Measurements from ENCODE around the gene MTHFD2L.

Gene MTHFD2L

GRCh38 chr4:74307170-74307569 is 149.3 kb downstream of the MTHFD2L start:
- DNase-seq (ENCODE audit: low spot score), result no peak

DNA sequence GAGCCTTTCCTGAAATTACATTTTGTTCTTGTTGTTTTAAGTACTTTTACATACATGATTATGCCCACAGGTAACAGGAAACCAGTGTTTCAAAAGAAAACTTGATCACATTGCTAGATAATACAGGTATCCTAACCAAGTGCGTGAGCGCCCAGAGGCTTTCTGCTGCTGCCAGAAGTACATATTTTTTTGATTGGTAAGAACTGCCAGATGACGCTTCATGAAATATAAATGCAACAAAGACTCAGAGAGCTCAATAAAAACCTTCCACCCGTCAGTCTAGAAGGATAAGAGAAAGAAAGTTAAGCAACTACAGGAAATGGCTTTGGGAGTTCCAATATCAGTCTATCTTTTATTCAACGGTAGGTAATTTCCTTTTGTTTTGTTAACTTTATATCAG is 150.3 kb downstream of the MTHFD2L start, which contains the start of gene EPGN:
Gene EPGN, plus strand, starts transcription at position 256 of the 400 bp plus-strand sequence. Its CDS starts 64 bp downstream, at position 320.
- no peak for DNase-seq (ENCODE audit: low spot score)

DNA sequence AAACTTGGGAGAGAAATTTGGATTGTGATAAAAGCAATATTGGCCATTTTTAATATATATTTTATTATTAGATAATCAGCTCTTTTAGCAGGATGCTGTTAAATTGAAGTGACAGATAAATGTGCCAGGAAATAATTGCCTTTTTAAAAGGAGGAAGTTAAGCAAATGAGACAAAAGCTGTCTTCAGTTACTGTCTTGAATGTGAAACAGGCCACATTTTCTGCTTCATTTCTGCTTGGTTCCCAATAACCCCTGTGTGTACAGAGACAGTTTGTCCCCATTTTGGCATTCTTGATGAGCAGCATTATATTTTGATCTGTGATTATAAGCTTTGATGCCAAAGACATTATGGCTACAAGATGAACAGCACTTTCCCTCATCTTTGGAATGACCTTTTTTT is 151.3 kb downstream of the MTHFD2L start:
- no peak for DNase-seq (ENCODE audit: low spot score)

DNA sequence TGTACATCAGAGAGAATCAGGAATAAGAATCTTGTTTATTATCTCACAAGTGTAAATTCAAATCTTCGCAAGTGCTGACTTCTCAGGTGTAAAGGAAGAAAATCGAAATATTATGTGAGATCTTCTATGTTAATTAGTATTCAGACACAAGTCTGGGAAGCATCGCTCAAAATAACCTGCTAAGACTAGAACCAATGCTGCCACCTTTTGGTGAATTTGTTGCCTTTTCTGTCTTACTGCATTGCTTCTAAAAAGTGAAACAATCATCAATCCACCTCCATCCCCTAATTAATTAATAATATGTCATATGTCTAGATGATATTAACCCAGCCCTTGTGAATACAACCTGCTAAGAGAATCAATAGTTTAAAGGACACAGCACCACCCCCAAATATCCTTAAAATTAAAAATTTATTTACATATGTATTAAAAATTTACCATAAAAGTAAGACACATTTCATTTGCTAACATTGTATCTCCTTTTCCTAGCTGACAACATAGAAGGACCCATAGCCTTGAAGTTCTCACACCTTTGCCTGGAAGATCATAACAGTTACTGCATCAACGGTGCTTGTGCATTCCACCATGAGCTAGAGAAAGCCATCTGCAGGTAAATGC is 153.9 kb downstream of the MTHFD2L start:
- DNase-seq (ENCODE audit: low spot score), result peak; percentile 4

GRCh38 chr4:74314329-74314728 is 156.4 kb downstream of the MTHFD2L start:
- no peak for DNase-seq (ENCODE audit: low spot score)

GRCh38 chr4:74314944-74315343 is 157.0 kb downstream of the MTHFD2L start:
- no peak for DNase-seq (ENCODE audit: low spot score)

- DNase-seq (ENCODE audit: low spot score), result no peak
Observed at GRCh38 chr4:74315376-74315775, 157.5 kb downstream of the MTHFD2L start.

DNA sequence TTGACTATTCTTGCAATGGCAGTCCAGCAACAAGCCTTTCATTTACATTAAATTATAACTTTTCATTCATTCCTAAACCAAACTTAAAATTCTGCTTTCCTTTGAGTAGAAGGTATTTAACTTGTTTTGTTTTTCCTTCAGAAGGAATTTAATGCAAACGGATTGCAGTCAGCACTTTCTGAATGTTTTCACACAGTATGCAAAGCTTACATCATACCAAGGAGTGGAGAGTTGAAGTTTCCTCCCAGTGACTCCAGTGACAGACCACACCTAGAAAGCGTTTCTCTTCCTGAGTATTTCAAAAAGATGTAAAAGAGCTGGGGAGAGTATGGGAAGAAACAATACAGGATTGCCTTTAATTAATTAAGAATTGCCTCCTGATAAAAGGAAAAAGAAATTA is 158.5 kb downstream of the MTHFD2L start:
- no peak for DNase-seq (ENCODE audit: low spot score)

DNA sequence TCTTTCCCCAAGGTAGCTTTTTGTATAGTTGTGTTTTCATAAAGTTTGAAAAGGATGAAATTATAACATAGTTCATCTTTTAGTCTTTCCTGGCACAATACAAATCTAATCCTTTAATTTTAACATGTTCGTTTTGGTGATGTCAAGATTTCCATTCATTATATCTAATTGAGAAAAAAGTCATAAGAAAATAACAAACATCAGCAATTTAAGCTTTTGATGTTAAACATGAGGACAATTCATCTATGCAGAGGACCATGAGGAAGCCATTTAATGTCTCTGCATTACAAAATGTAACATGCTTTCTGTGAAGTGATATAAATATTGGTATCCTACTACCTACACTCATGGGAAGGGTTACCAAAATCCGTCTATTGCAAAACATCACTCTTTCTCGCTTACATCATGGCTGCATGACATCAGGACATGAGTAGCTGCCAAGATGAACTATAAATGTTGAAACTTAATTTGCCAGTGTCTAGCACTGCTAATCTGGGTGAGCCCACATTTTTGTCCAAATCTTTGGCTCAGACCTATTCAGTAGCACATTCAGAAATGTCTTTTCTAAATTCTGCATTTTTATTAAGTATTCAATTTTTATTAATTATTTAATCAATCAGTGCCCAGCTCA is 159.8 kb downstream of the MTHFD2L start:
- DNase-seq (ENCODE audit: low spot score), result no peak

GRCh38 chr4:74318276-74318675 is 160.4 kb downstream of the MTHFD2L start:
- DNase-seq (ENCODE audit: low spot score), result no peak

DNA sequence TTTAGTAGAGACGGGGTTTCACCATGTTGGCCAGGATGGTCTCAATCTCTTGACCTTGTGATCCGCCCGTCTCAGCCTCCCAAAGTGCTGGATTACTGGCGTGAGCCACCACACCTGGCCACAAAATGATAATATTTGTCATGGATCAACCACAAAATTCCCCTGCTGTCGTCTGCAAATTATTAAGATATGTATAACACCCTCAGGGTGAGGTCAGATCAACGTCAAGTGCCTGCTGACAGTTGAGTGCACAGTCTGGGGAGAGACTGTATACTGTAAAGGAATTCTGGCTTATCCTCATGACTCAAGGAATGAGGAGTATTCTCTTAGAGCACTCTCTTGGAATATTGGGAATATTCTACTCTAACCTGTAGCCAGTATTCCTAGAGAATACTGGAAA is 161.6 kb downstream of the MTHFD2L start:
- DNase-seq (ENCODE audit: low spot score), result no peak

DNA sequence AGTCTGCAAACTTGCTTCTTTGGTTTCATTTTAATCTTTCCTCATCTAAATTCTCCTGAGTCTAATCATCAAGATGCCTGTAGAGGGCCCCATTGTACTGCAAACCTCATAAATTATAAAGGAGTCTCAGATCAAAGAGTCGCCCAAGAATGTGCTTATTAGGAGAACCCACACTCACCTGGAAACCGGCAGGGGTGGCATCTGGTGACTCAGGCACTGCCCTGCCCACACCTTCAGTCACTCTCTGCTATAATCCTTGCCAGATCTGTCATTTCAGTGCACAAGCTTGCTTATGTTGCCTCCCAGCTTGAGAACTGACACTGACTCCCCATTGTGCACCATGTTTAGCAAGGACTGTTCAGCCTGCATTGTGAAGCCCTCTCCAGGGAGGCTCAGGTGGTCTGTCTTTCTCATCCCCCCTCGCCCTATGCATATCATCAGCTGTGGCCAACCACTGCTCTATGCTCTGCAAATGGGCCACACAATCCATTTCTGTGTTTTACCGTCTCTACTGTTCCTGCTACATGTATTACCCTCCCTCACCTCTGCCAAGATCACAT is 162.7 kb downstream of the MTHFD2L start:
- DNase-seq (ENCODE audit: low spot score), result peak; percentile 14

DNA sequence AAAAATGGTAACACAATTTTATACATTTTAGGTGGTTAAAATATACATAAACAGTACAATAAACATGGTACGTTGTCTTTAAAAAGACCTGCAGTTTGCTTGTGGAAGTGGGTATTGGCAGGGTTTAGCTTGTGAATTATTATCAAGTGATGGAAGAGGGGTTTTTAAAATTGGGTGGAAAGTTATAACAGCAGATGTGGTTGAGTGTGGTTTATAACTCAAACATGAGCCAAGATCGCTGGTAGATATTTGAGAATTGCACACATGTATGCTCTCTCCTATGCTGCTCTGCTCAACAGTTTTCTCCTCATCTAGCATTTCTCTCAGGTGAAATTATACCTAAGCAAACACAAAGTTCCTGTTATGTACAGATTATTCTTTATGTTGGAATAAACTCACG is 164.4 kb downstream of the MTHFD2L start:
- no peak for DNase-seq (ENCODE audit: low spot score)

DNA sequence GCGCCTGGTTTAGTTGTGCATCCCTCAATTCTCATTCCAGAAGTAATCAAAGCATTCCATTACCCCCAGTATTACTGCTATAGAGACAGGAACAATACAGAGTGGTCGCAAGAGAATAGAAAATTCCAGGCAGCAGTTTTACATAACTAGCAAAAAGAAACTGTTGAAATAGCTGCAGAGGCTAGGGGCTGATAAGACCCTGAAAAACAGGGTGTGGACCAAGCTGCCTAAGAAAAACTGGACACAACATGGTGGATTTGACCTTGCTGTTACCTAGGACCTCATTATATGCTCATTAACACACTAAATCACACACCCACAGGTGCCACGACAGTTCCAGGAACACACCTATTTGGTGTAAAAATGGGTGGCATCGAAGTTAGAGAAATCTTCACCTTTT is 165.7 kb downstream of the MTHFD2L start:
- DNase-seq (ENCODE audit: low spot score), result no peak

DNA sequence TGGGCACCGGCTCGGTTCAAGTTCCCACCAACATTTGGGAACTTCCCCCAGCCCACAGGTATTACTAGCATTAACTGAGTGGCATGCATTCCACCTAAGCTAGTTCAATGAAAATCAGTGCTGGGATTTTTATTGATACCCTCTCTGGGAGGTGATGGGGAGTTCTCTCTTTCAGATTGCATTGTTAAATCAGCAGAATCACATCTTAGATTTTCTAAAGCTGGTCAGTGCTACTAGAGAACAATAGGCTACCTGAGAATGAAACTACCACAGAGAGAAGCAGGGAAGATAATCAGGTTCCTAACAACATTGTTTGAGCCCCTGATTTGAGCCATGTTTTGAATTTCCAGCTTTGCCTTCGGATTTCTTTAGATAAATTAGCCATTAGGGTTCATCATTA is 166.3 kb downstream of the MTHFD2L start:
- no peak for DNase-seq (ENCODE audit: low spot score)

DNA sequence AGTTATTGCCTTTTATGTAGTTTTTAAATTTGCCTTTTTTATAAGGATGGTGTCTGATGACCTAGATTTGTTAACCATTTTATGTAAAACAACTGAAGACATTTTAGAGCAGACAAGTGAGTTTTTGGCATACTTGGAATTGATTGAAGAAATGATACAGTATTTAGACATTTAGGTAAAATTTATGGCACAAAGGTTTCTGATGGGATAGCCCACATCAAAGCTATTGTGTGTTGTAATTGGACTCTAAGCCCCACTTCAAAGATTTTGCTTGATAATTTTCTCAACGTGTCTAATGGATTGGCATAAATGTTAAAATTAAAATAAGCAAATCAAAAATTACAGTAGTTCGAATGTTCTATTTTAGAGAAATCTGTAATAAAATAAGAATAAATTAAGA is 168.0 kb downstream of the MTHFD2L start:
- no peak for DNase-seq (ENCODE audit: low spot score)

DNA sequence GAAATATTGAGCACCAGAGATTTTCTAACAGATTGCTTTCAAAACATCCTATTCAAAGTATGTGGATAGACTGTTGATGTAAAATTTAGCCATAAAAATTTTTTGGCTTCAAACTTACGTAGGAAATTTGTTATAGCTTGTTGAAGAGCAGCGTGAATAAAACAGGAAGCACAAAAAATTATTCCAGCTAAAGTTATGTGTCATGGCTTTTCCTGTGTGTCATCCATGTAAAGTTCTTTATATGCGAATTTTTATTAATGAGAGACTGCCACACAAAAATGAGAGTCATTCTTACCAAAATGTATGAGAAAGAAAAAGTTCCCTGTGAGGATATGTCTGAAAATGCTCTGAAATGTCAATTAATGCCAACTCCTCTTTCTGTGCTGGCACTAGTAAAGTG is 169.8 kb downstream of the MTHFD2L start:
- DNase-seq (ENCODE audit: low spot score), result no peak

DNA sequence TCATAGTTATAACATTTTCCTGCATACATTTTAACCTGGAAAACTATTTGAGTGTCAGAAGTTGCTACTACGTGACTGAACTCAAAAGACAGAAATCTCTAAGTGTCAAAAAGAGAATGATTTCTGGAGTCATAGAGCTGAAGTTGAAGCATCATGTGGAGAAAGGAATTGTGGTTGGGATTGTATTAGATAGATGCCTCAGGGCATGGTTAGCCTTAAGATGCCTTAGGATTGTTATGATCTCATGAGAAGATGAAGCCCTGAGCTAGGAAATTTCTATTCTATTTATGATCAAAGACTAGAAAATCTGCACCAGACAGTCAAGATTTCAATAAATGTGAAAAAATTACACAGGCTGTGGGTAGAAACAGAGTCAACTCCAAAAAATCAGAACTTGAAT is 170.6 kb downstream of the MTHFD2L start:
- DNase-seq (ENCODE audit: low spot score), result no peak

DNA sequence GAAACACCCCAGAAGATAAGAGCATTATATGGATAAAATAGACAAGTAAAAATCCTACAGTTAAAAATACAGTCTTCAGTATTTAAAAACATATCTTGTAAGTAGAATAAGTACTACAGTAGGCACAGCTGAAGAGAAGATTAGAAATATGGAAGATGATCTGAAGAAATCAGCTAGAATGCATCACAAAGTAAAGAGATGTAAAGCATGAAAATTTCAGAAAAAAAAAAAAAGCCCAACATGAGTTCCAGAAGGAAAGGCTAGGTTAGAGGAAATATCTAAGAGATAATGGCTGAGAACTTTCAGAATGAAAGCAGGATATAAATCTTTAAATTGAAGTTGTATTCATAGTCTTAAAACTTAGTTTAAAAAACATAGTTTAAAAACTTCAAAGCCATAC is 171.4 kb downstream of the MTHFD2L start:
- no peak for DNase-seq (ENCODE audit: low spot score)

- no peak for DNase-seq (ENCODE audit: low spot score)
Observed at GRCh38 chr4:74330295-74330750, 172.4 kb downstream of the MTHFD2L start.

DNA sequence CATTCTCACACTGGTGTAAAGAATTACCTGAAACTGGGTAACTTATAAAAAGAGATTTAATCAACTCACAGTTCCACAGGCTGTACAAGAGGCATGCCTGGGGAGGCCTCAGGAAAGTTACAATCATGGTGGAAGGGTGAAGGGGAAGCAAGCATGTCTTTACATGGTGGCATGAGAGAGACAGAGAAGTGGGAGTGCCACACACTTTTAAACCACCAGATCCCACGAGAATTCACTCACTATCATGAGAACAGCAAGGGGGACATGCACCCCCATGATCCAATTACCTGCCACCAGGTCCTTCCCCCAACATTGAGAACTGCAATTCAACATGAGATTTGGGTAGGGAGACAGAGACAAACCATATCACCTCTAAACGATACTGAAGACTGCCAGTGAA is 173.3 kb downstream of the MTHFD2L start:
- DNase-seq (ENCODE audit: low spot score), result no peak

DNA sequence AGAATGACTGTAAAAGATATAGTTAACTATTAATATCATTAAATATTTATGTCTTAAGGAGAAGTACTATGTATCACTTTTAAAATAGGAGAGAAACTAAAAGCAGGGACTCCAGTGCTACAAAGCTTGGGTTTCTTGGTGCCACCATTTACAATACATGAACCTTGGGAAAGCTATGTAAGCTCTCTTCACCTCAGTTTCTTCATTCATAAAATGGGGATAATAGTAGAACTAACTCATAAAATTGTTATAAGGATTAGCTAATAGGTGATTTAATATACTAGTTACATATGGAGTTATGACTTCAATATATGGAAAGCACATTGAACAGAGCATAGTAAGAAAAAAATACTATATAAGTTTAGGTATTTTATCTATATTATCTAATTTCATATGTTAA is 174.0 kb downstream of the MTHFD2L start:
- no peak for DNase-seq (ENCODE audit: low spot score)

DNA sequence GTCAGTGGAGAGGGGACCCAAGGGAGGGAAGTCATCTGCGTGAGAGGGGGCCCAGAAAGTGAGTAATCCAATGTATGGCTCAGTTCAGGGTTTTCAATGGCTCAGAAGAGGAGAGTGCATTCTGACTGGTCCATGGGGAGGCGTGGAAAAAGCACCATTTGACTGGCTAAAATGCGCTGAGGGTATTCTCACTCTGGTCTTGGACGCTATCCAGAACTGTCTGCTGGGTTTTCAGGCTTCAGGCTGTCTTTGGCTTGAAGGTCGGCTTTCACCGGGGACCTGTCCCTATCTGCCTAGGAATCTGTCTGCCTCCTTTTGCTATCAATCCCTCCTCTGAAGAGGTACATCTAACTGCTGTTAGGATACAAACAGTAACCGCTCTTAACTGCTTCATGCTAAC is 176.7 kb downstream of the MTHFD2L start:
- no peak for DNase-seq (ENCODE audit: low spot score)

All from HuH-7 (cell line).